Activated T-helper 1 cell treated with Interleukin-2 at 50 U/mL for 16 hours (primary cell): ENCODE data around the gene OGFOD1.
"Not testable (repeated sequence)": the region's sequence is repeated elsewhere in the genome, so short reads cannot be mapped to it uniquely, and the experiment has no call there.

Experiments
- DNase-seq: peaks from one replicate; pipeline ENCODE4 v3.0.0-alpha.2; 2020; ENCODE audit warnings: low read depth

The OGFOD1 gene

GRCh38 chr16:56480776-56481467 lies 29.6 kb downstream of the OGFOD1 start:
- DNase-seq: no peak

DNA sequence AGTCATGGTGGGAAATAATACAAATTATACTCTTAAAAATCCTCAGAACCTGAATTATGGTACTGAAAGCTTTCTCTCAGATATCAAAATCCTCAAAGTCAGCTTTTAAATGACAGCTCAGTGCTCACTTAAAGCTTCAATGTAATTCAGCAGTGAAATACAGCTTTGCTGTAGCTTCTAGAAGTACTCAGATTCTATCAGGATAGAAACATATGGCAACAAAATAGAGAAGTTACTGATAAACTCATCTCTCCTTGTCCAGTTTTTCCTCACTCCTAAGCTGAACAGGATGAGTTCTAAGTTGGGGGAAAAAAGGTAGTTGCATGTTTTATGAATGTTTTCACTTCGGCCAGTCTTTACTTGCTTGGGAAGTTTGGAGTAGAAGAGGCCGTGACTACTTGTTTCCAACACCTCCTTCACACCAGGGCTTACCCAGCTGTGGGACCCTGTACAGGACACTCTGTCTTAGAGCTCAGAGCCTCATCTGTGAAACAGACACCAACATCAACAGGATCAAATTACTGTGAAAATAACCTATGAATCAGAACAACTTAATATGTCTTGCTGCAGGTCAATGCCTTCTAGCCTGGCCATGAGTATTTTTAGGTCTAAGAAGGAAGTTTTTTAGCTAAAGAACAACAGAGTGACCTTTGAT lies 30.2 kb downstream of the OGFOD1 start:
- no peak for DNase-seq

DNA sequence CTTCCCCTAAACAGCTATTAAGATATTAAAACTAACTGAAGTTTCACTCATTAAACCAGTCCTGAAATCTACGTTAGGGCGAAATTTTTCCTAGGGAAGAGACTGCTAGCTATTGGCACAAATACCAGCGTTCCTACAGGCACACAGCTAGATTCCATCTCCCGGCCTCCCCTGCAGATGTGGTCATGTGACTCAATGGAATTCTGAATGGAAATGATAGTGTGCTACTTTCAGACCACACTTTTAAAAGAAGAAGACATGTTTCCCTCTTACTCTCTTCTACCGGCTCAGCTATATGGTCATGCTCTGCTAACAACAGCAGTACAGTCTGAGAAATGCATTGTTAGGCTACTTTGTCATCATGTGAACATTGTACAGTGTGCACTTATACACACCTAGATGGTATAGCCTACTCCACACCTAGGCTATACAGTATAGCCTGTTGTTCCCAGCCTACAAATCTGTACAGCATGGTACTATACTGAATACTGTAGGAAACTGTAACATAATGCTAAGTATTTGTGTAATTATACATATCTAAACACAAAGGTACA lies 31.4 kb downstream of the OGFOD1 start:
- no peak for DNase-seq

DNA sequence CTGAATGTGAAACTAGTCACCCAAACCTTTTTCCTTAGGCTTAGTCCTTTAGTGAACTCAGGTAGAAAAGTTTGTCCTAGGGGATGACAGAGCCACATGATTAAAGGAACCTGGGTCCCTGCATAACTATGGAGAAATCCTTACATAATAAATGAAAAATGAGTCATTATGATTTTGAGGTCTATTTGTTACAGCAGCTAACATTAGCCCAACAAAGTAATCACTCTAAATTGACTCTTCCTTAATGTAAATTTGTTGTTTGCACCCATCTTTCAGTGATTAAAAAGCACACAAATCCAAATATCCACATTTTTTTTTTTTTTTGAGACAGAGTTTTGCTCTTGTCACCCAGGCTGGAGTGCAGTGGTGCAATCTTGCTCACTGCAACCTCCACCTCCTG lies 32.0 kb downstream of the OGFOD1 start:
- DNase-seq: no peak

GRCh38 chr16:56488035-56488434 lies 36.7 kb downstream of the OGFOD1 start:
- DNase-seq: no peak

DNA sequence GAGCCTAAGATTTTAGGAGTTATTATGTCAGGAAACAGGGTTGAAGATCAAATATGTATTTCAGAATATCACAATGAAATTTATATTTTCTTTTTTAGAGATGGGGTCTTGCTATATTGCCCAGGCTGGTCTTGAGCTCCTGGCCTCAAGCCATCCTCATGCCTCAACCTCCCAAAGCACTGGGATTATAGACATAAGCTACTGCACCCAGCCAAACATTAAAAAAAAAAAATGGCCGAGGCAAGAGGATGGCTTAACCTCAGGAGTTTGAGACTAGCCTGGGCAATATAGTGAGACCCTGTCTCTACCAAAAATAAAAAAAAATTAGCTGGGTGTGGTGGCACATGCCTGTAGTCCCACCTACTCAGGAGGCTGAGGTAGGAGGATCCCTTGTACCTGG lies 37.5 kb downstream of the OGFOD1 start:
- not testable (repeated sequence) for DNase-seq

DNA sequence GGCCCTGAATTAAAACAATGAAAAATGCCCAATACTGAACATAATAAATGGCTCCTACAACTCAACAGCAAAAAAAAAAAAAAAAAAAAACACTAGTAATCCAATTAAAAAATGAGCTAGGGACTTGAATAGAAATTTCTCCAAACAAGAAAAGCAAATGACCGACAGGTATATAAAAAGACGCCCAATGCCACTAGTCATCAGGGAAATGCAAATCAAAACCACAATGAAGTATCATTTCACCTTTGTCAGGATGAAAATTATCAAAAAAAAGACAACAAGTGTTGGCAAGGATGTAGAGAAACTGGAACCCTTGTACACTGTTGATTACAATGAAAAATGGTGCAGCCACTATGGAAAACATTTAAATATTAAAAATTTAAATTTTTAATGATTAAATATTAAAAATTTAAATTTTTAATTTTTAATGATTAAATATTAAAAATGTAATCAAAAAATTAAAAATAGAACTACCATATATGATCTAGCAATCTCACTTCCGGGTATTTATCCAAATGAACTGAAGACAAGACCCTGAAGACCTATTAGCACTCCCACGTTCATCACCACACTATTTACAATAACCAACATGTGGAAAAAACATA lies 40.4 kb downstream of the OGFOD1 start:
- DNase-seq: no peak

DNA sequence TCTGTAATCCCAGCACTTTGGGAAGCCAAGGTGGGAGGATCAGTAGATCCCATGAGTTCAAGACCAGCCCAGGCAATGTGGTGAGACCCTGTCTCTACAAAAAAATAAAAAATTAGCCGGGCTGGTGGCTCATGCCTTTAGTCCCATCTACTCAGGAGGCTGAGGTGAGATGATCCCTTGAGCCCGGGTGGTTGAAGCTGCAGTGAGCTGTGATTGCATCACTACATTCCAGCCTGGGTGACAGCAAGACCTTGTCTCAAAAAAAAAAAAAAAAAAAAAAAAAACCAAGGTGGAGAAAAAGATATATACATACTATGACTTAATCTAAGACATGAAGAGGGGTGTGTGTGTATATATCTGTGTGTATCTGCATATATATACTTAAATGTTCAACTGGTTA lies 41.8 kb downstream of the OGFOD1 start:
- no peak for DNase-seq

DNA sequence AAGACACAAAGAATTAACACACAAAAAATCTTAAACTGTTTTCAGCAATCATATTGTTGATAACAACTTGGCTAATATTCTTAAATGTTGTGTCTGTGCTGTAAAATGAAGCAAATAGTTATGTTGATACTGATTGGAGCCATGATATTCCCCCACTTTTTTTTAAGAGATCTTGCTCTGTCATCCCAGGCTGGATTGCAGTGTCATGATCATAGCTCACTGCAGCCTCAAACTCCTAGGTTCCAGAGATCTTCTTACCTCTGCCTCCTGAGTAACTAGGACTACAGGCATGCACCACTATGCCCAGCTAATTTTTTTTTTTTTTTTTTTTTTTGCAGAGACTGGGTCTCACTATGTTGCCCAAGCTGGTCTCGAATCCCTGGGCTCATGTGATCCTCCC lies 42.5 kb downstream of the OGFOD1 start:
- DNase-seq: no peak

DNA sequence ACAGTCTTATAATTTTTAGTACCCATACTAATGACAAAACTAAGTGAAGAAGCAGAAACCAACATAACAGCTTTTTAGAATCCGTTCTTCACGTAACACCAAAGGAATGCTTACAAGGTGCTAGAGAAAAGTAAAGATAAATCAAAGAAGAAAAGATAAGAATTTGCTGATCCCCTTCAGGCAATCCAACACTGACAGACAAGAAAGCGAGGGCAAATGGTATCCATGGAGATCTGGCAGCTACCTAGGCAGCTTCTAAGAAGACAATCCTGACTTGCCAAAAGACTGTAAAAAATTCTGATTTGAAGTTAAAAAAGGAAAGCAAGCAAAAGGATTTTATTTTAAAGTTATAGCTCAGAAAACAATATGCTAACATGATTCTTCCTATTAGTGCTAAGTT lies 53.8 kb downstream of the OGFOD1 start:
- DNase-seq: no peak

DNA sequence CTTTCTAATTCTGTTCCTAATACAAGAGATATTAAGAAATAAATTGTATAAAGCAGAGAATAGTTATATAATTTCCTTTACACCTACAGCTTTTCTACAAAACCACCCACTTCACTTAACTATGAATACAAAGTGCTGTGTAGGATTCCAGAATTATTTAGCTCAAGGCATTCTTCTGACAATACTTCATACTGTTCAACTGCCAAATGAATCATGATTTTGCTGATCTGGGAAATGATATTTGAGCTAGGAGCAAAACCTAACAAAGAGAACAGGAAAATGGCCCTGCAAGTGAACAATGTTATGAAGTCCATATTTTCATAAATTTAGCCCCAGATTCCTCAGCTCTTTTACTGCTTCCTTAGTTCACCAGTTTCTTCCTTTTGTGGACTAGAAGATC lies 55.6 kb downstream of the OGFOD1 start:
- DNase-seq: no peak

DNA sequence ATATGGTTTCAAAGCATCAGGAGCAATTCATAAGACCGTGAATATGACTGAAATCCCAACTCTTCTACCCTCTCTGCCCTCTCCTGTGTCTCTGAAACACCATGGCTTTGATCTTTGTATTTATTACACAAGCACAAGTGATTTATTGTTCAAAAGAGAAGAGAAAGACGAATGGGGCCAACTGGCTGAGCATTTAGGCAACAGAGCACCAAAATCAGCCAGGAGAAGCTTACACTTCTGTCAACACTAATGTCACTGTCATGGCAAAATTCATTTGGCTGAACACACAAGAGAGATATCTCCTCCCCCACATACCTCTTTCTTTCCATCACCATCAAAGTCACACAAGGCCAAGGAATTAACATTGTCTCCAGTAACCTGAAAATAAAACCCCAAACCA lies 59.2 kb downstream of the OGFOD1 start:
- no peak for DNase-seq

GRCh38 chr16:56512025-56512424 lies 60.7 kb downstream of the OGFOD1 start:
- no peak for DNase-seq

GRCh38 chr16:56513091-56513490 lies 61.7 kb downstream of the OGFOD1 start:
- no peak for DNase-seq

DNA sequence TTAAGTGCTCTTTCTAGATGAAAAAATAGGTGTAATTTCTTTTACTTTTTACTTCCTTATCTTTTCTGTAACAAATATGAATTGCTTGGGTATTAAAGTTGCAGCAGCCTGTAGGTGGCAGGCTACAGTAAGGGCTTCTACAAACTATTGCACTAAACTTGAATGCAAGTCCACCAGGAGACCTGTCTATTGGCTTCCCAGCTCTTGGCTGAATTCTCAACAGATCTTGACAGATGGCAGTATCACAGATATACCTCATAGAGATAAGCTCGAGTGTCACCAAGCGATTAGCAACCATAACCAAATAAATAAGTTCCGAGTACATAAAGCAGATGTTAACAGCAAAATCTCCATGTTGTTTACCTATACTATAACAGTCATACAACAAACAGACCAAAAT lies 62.6 kb downstream of the OGFOD1 start:
- DNase-seq: peak; percentile 4

- DNase-seq: no peak
Measured at GRCh38 chr16:56514845-56515244, 63.5 kb downstream of the OGFOD1 start.

GRCh38 chr16:56515665-56516064 lies 64.3 kb downstream of the OGFOD1 start:
- no peak for DNase-seq

- no peak for DNase-seq
Measured at GRCh38 chr16:56517206-56517605, 65.9 kb downstream of the OGFOD1 start.

DNA sequence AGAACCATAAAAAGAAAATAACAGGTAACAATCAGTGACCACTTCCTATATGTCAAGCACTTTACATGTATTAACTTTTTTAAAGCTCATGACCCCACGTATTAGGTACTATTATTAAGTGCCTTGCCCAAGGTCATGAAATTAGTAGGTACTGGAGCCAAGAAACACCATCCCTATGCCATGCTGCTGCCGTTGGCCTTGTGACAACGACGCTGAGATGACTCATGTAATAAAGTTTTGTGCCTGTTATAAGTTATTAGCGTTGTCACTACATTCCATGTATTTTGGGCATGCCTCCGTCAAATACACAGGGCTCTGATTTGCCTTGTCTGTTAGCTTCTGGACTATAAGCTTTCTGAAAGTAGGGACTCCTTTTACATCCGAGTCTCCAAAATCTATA lies 67.1 kb downstream of the OGFOD1 start:
- no peak for DNase-seq

DNA sequence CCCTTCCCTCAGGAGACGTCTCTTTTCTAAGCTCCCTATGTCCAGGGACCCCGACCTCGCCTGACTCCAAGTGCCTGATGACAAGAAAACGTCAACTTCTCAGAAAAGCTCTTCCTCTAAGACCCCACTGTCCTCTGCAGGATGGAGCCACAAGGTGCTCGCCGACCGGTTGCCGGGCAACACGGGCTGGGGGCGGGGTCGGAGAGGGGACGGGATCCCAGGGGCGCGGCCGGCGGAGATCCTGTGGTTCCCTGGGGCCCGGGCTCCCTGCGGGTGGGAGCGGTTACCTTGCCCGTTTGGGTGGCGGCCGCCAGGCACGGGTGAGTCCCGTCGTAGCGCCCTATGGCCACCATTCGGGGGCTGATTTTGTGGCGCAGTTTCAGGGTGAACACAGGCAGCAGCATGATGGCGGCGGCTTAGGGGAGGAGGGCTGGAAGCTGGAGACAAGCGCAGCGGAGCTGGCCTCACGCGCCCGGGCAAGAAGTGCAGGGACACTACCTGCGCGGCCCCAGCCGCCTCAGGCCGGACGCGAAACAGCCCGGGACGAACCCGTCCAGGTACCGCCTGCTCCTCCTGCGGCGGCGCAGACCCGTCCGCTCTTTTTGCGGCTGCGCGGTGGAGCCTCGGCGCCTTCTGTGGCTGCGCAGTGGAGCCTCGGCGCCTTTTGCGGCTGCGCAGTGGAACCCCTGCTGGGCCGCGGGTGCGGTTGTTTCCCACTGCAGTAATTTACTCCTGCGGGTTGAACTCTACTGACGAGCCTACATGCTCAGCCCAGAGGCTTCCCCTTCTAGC lies 68.3 kb downstream of the OGFOD1 start, which contains the start of gene BBS2:
Gene BBS2 (minus strand): TSS at position 566 of the 792 bp plus-strand sequence. CDS start 162 bp downstream, at position 404.
- DNase-seq: peak; percentile 90

DNA sequence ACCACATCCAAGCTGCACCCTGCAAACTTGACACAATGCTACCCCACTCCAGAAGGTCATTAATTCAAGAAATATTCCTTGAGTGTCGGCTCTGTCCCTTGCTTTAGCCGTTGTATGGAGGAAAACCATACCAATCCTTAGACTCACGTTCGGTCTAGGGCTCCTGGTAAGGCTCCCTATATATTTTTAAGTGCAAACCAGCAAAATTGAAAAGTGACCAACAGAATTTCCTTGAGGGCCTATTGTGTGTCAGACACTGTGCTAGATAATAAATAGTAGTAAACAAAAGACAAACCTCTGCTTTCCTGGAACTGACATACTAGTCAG lies 68.9 kb downstream of the OGFOD1 start:
- no peak for DNase-seq

DNA sequence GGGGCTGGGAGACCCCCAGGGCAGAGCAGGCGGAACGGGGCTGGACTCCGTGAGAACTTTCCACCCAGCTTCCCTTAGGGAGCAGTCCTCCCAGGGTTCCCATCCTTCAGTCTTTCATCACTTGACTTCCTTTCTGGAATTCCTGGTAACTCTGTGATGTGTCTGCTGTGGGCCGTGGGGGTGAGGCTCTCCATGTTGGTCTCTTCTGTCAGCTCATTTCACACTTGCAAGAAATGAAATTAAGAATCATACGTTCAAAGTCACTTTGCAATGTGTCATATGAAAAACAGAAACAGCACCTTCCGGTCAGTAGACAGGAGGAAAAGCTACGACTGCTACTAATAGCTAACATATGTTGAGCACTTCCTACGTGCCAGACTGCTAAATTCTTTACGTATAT lies 73.9 kb downstream of the OGFOD1 start:
- no peak for DNase-seq
